ENCODE data around the gene CD37. TPM values are rescaled to one million over a fixed set of nuclear protein-coding genes. Genes with fewer than 3 reads are reported as not detected.

CD37 gene
- total and polyA plus RNA-seq, 2 donors (not counting 1 experiment from before 2014, with no cell fraction given), result not detected

GRCh38 chr19:49335784-49336481 lies 727 bp downstream of the CD37 start:
- H2AFZ ChIP-seq (ENCODE audit: low read length), result no peak overlapping the region
- no peak overlapping the region for H3K4me3 ChIP-seq (replicated peaks in 1 of 4; ENCODE audit: control extremely low read depth in 1 of 4, insufficient read depth in 1 of 4, low read depth in 3 of 4, low read length in 4 of 4)
- no peaks in the 10 kb centered on the region for H3K9me3 ChIP-seq (ENCODE audit: control insufficient read depth, insufficient read depth, low read depth, low read length)
- H3K79me2 ChIP-seq (ENCODE audit: control insufficient read depth, insufficient read depth, low read length), result no peaks in the 10 kb centered on the region
- no peak for DNase-seq (ENCODE audit: low read depth in 2 of 2)
- no peaks in the 10 kb centered on the region for H3K36me3 ChIP-seq (ENCODE audit: control insufficient read depth, insufficient read depth, low read length)
- no peak overlapping the region for H3K27ac ChIP-seq (ENCODE audit: insufficient read depth, low read length)
- H3K27me3 ChIP-seq (ENCODE audit: control insufficient read depth, insufficient read depth, low read length), result peaks cover 7% of the 10 kb centered on the region
- no peaks in the 10 kb centered on the region for H4K20me1 ChIP-seq (ENCODE audit: control insufficient read depth, extremely low read depth, insufficient read depth, low read length)
- peaks cover 4% of the 10 kb centered on the region for H3K4me1 ChIP-seq (ENCODE audit: control insufficient read depth, extremely low read depth, insufficient read depth, low read length)
- no peak overlapping the region for H3K9ac ChIP-seq (ENCODE audit: insufficient read depth, low read length)
- no peak for TF ChIP-seq CTCF (conservative IDR thresholded peaks at IDR 0.05 in 1 of 2, IDR thresholded peaks at IDR 0.05 in 1 of 2; ENCODE audit: low read depth in 1 of 2, low read length in 2 of 2)
- no peak for TF ChIP-seq EZH2 (IDR thresholded peaks at IDR 0.05; ENCODE audit: low read length, missing control alignments)
- H3K4me2 ChIP-seq (ENCODE audit: extremely low read depth, insufficient read depth, low read length), result no peak overlapping the region

GRCh38 chr19:49336482-49337266 lies 1.5 kb downstream of the CD37 start:
- Histone ChIP-seq H3K27me3 (ENCODE audit: control insufficient read depth, insufficient read depth, low read length) (peaks cover 7% of the 10 kb centered on the region), H3K4me2 (ENCODE audit: extremely low read depth, insufficient read depth, low read length) (no peak overlapping the region)

More at GRCh38 chr19:49336482-49337266, 1.5 kb downstream of the CD37 start:
- Histone ChIP-seq H3K4me3 (replicated peaks in 1 of 4; ENCODE audit: control extremely low read depth in 1 of 4, insufficient read depth in 1 of 4, low read depth in 3 of 4, low read length in 4 of 4) (no peak overlapping the region), H3K36me3 (ENCODE audit: control insufficient read depth, insufficient read depth, low read length) (peaks cover 2% of the 10 kb centered on the region), H3K4me1 (ENCODE audit: control insufficient read depth, extremely low read depth, insufficient read depth, low read length) (peaks cover 4% of the 10 kb centered on the region), H3K79me2 (ENCODE audit: control insufficient read depth, insufficient read depth, low read length) (no peaks in the 10 kb centered on the region), H3K9me3 (ENCODE audit: control insufficient read depth, insufficient read depth, low read depth, low read length) (no peaks in the 10 kb centered on the region), H2AFZ (ENCODE audit: low read length) (no peak overlapping the region), H3K27ac (ENCODE audit: insufficient read depth, low read length) (no peak overlapping the region), H4K20me1 (ENCODE audit: control insufficient read depth, extremely low read depth, insufficient read depth, low read length) (no peaks in the 10 kb centered on the region), H3K9ac (ENCODE audit: insufficient read depth, low read length) (no peak overlapping the region)
- TF ChIP-seq EZH2 (IDR thresholded peaks at IDR 0.05; ENCODE audit: low read length, missing control alignments) (no peak), CTCF (conservative IDR thresholded peaks at IDR 0.05 in 1 of 2, IDR thresholded peaks at IDR 0.05 in 1 of 2; ENCODE audit: low read depth in 1 of 2, low read length in 2 of 2) (no peak)
- no peak for DNase-seq (ENCODE audit: low read depth in 2 of 2)
